HG03460 (cell line): ENCODE measurements around the gene CACNB2.
A peak's percentile ranks its signal among the peaks of the same experiment; 100 is the strongest.
"Not testable (repeated sequence)": the region's sequence is repeated elsewhere in the genome, so short reads cannot be mapped to it uniquely, and the experiment has no call there.

ENCODE experiments used
- ATAC-seq: cut with Tn5 transposase; IDR thresholded peaks from one replicate; pipeline ENCODE4 v1.9.1; 2021; ENCODE audit not compliant: unreplicated experiment

Gene CACNB2

GRCh38 chr10:18438361-18439126, 298.3 kb downstream of the CACNB2 start:
- no peak for ATAC-seq

GRCh38 chr10:18439601-18440000, 299.4 kb downstream of the CACNB2 start:
- ATAC-seq = no peak

- ATAC-seq = not testable (repeated sequence)
Measured at GRCh38 chr10:18445635-18446034, 305.4 kb downstream of the CACNB2 start.

GRCh38 chr10:18446205-18446604, 306.0 kb downstream of the CACNB2 start:
- ATAC-seq = no peak

GRCh38 chr10:18449611-18450026, 309.4 kb downstream of the CACNB2 start:
- ATAC-seq = no peak

- ATAC-seq = no peak
Measured at GRCh38 chr10:18450298-18450697, 310.1 kb downstream of the CACNB2 start.

- ATAC-seq = no peak
Measured at GRCh38 chr10:18455086-18455884, 315.1 kb downstream of the CACNB2 start.

GRCh38 chr10:18456984-18457383, 316.8 kb downstream of the CACNB2 start:
- peak; percentile 97 for ATAC-seq

- ATAC-seq = no peak
Measured at GRCh38 chr10:18460032-18460431, 319.8 kb downstream of the CACNB2 start.

- no peak for ATAC-seq
Measured at GRCh38 chr10:18463673-18464211, 323.5 kb downstream of the CACNB2 start.

GRCh38 chr10:18469125-18469524, 328.9 kb downstream of the CACNB2 start:
- no peak for ATAC-seq

- ATAC-seq = no peak
Measured at GRCh38 chr10:18472977-18473376, 332.8 kb downstream of the CACNB2 start.

GRCh38 chr10:18473424-18474117, 333.3 kb downstream of the CACNB2 start:
- ATAC-seq = no peak

- ATAC-seq = no peak
Measured at GRCh38 chr10:18474118-18474455, 333.9 kb downstream of the CACNB2 start.

GRCh38 chr10:18476076-18476647, 335.9 kb downstream of the CACNB2 start:
- ATAC-seq = no peak

- ATAC-seq = no peak
Measured at GRCh38 chr10:18478354-18478753, 338.1 kb downstream of the CACNB2 start.

- no peak for ATAC-seq
Measured at GRCh38 chr10:18479502-18479901, 339.3 kb downstream of the CACNB2 start.

GRCh38 chr10:18483516-18484186, 343.4 kb downstream of the CACNB2 start:
- ATAC-seq = no peak

- no peak for ATAC-seq
Measured at GRCh38 chr10:18486438-18486837, 346.2 kb downstream of the CACNB2 start.

GRCh38 chr10:18490755-18491154, 350.5 kb downstream of the CACNB2 start:
- ATAC-seq = no peak
